Smooth muscle cell (in vitro differentiated cells): ENCODE measurements around the gene ZFP69. TPM values are rescaled to one million over a fixed set of nuclear protein-coding genes. Genes with fewer than 3 reads are reported as not detected.

ENCODE experiments used
- DNase-seq: peaks from one replicate; lab custom pipeline; 2025; ENCODE audit not compliant: unreplicated experiment; lab: John Stamatoyannopoulos, UW
- H2AFZ ChIP-seq: fragments of 200-600 bp; sonication (generic); 2 replicates; pipeline ENCODE4 v1.6.0; 2016; ENCODE audit warnings: antibody characterized with exemption, low read depth, mild to moderate bottlenecking
- H3F3A ChIP-seq: fragments of 200-600 bp; sonication (generic); 2 replicates; pipeline ENCODE4 v1.6.0; 2017; ENCODE audit warnings: antibody characterized with exemption, low read depth
- H3K27ac ChIP-seq: fragments of 200-600 bp; sonication (generic); 2 replicates; pipeline ENCODE4 v1.5.1; 2016; ENCODE audit warnings: low read depth, mild to moderate bottlenecking
- H3K27me3 ChIP-seq: fragments of 200-600 bp; sonication (generic); 2 replicates; pipeline ENCODE4 v1.6.1; 2016; ENCODE audit warnings: low read depth, mild to moderate bottlenecking
- H3K36me3 ChIP-seq: fragments of 200-600 bp; sonication (generic); 2 replicates; pipeline ENCODE4 v1.5.1; 2016; ENCODE audit warnings: low read depth
- H3K4me1 ChIP-seq: fragments of 200-600 bp; sonication (generic); 2 replicates; pipeline ENCODE4 v1.5.1; 2016; ENCODE audit warnings: low read depth
- H3K4me2 ChIP-seq: fragments of 200-600 bp; sonication (generic); 2 replicates; pipeline ENCODE4 v1.6.0; 2016; ENCODE audit warnings: mild to moderate bottlenecking
- H3K4me3 ChIP-seq: fragments of 200-600 bp; sonication (generic); 2 replicates; pipeline ENCODE4 v1.5.1; 2016; ENCODE audit warnings: mild to moderate bottlenecking
- H3K79me2 ChIP-seq: fragments of 200-600 bp; sonication (generic); 2 replicates; pipeline ENCODE4 v1.6.0; 2016; ENCODE audit warnings: low read depth, mild to moderate bottlenecking
- H3K9ac ChIP-seq: fragments of 200-600 bp; sonication (generic); 2 replicates; pipeline ENCODE4 v1.6.0; 2016; ENCODE audit warnings: low read depth
- H3K9me3 ChIP-seq: fragments of 200-600 bp; sonication (generic); replicated peaks from 2 replicates; pipeline ENCODE4 v1.5.1; 2016; ENCODE audit warnings: low read depth
- H4K20me1 ChIP-seq: fragments of 200-600 bp; sonication (generic); 2 replicates; pipeline ENCODE4 v1.6.0; 2016; ENCODE audit warnings: low read depth
- WGBS: methylation state at CpG from one replicate; pipeline ENCODE4 v1.1.7; 2016; ENCODE audit warnings: low lambda C conversion rate; 5-methylcytosine and 5-hydroxymethylcytosine counted together
- polyA plus RNA-seq: library from polyadenylated mRNA; unstranded; fragments of >200 nt; fragmentation: Nextera tagmentation; extraction: Ambion mirVana; gene quantifications from 2 replicates; pipeline ENCODE4 v1.2.1, GENCODE V29; 2016
- total RNA-seq: library from RNA; depleted of rRNA; stranded (reverse); fragments of >200 nt; gene quantifications from 2 replicates; pipeline ENCODE4 v1.2.3, GENCODE V29; 2014
- TF ChIP-seq, protein P1 (sequence below): fragments of 200-600 bp; sonication (generic); IDR thresholded peaks from 2 replicates; pipeline ENCODE4 v1.5.1; 2017; ENCODE audit warnings: borderline replicate concordance, mild to moderate bottlenecking, antibody characterized with exemption; ENCODE audit not compliant: insufficient read depth, poor library complexity, severe bottlenecking

The ZFP69 gene
- total and polyA plus RNA-seq, 2 experiments from 2014 or later, result 2.6 to 4.3 TPM

DNA sequence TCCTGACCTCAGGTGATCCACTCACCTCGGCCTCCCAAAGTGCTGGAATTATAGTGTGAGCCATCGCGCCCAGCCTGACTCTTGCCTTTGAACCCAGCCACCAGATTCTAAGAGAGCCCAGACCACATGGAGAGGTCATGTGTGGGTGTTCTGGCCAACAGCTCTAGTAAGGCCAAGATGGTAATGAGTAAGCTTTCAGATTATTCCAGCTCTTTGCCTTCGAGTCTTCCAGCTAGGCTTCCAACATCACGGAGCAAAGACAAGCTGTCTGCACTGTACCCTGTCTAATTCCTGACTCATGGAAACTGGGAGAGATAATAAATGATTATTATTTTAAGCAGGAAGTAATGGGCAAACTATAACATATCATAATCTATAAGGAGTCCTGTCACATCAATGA lies 41.6 kb upstream of the ZFP69 start:
- no peak overlapping the region for H3K4me2 ChIP-seq
- H3K9me3 ChIP-seq, result no peaks in the 10 kb centered on the region
- H3K9ac ChIP-seq, result no peak overlapping the region
- H3K27ac ChIP-seq, result peak overlapping the region; percentile 23
- no peak overlapping the region for H2AFZ ChIP-seq
- TF ChIP-seq, protein P1, sequence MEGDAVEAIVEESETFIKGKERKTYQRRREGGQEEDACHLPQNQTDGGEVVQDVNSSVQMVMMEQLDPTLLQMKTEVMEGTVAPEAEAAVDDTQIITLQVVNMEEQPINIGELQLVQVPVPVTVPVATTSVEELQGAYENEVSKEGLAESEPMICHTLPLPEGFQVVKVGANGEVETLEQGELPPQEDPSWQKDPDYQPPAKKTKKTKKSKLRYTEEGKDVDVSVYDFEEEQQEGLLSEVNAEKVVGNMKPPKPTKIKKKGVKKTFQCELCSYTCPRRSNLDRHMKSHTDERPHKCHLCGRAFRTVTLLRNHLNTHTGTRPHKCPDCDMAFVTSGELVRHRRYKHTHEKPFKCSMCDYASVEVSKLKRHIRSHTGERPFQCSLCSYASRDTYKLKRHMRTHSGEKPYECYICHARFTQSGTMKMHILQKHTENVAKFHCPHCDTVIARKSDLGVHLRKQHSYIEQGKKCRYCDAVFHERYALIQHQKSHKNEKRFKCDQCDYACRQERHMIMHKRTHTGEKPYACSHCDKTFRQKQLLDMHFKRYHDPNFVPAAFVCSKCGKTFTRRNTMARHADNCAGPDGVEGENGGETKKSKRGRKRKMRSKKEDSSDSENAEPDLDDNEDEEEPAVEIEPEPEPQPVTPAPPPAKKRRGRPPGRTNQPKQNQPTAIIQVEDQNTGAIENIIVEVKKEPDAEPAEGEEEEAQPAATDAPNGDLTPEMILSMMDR, result no peak
- H3K79me2 ChIP-seq, result no peaks in the 10 kb centered on the region
- no peaks in the 10 kb centered on the region for H3K27me3 ChIP-seq
- no peaks in the 10 kb centered on the region for H3F3A ChIP-seq
- no peaks in the 10 kb centered on the region for H4K20me1 ChIP-seq
- H3K4me1 ChIP-seq, result no peaks in the 10 kb centered on the region
- no peak for DNase-seq
- WGBS, result 52% methylated on average over 5 of the region's 5 CpGs
- no peaks in the 10 kb centered on the region for H3K36me3 ChIP-seq
- H3K4me3 ChIP-seq, result no peak overlapping the region

DNA sequence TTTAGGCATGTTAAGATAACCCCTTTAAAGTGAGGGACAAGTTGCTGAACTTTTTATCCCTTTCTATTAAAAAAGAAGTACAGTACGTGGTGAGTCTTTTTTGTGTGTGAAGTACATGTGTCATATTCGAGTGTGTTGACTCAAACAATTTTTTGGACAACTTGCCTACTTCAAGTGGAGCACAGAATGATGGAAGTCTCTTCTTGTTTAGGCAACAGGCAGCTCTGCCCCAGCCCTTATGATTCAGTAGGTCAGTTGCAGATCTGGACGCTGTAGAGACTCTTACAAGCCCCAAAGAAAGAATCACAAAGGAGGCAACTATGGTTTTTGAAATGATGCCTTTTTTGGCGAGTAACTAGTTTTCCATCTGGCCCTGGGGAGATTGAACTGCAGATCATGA lies 41.2 kb upstream of the ZFP69 start:
- H3K9me3 ChIP-seq, result no peaks in the 10 kb centered on the region
- no peak overlapping the region for H3K4me3 ChIP-seq
- H4K20me1 ChIP-seq, result no peaks in the 10 kb centered on the region
- DNase-seq, result no peak
- no peaks in the 10 kb centered on the region for H3K4me1 ChIP-seq
- H3K4me2 ChIP-seq, result no peak overlapping the region
- TF ChIP-seq, protein P1, result no peak
- no peaks in the 10 kb centered on the region for H3K36me3 ChIP-seq
- H3K27ac ChIP-seq, result peak overlapping the region; percentile 23
- H3F3A ChIP-seq, result no peaks in the 10 kb centered on the region
- H3K79me2 ChIP-seq, result no peaks in the 10 kb centered on the region
- no peaks in the 10 kb centered on the region for H3K27me3 ChIP-seq
- WGBS, result 67% methylated on average over 4 of the region's 4 CpGs
- H3K9ac ChIP-seq, result no peak overlapping the region
- H2AFZ ChIP-seq, result no peak overlapping the region

DNA sequence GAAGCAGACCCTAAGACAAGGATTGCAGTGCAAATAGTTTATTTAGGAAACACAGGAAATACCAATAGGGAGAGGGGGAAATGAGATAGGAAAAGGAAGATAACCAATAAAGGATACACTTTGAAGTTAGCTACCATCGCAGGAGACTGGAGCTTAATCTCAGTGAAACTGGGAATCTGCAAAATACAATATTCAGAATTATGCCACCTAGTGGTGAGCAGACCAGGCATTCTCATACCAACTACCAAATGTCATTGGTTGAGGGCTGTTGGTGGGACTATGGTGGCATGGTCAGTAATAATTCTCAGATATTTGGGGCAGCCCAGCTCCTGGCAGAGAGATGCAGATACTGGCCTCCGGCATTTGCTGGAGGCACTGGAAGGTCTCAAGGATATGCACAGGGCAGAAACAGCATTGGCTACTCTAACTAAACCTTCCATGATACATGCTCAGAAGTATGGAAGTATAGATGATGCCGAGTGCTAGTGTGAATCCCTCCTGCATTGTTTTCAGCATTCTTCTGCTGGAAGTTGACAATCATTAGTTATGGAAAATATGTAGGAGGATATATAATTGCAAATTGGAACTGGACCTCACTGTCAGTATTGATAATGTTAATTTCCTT lies 38.6 kb upstream of the ZFP69 start:
- no peaks in the 10 kb centered on the region for H3K4me1 ChIP-seq
- no peak overlapping the region for H2AFZ ChIP-seq
- no peak for DNase-seq
- H3K4me3 ChIP-seq, result no peak overlapping the region
- H3F3A ChIP-seq, result no peaks in the 10 kb centered on the region
- no peak overlapping the region for H3K4me2 ChIP-seq
- H3K79me2 ChIP-seq, result no peaks in the 10 kb centered on the region
- WGBS, result 74% methylated on average over 3 of the region's 3 CpGs
- no peaks in the 10 kb centered on the region for H3K36me3 ChIP-seq
- H3K9ac ChIP-seq, result no peak overlapping the region
- no peaks in the 10 kb centered on the region for H3K27me3 ChIP-seq
- no peaks in the 10 kb centered on the region for H4K20me1 ChIP-seq
- H3K9me3 ChIP-seq, result no peaks in the 10 kb centered on the region
- no peak overlapping the region for H3K27ac ChIP-seq
- TF ChIP-seq, protein P1, result peak; percentile 61

DNA sequence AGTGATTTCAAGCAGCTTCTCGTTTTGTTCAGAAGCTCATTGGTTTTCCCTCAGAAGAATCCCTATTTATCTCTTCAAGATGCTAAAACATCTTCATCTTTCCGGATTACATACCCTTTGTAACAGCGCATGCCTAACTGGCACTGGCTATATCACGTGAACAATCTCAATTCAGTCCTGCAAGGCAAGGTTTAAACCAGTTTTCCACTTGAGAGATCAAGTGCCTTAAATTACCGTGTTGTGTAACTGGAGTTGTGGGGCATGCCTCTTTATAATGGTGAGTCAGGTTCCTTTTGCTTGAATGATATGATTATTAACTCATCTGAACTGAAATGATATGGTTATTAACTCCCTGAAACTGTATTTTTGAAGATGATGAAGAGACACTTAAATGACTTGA lies 37.8 kb upstream of the ZFP69 start:
- Histone ChIP-seq H2AFZ (no peak overlapping the region), H3K4me3 (no peak overlapping the region), H3K36me3 (no peaks in the 10 kb centered on the region), H3K79me2 (no peaks in the 10 kb centered on the region), H4K20me1 (no peaks in the 10 kb centered on the region), H3K27ac (no peak overlapping the region), H3K9ac (no peak overlapping the region), H3K4me2 (no peak overlapping the region), H3K4me1 (no peaks in the 10 kb centered on the region), H3F3A (no peaks in the 10 kb centered on the region), H3K27me3 (no peaks in the 10 kb centered on the region), H3K9me3 (no peaks in the 10 kb centered on the region)
- no peak for DNase-seq
- WGBS, result 90% methylated on average over 5 of the region's 5 CpGs
- TF ChIP-seq, protein P1, result no peak
